ENCODE data around the gene MYRIP. TPM values are rescaled to one million over a fixed set of nuclear protein-coding genes. Genes with fewer than 3 reads are reported as not detected.
"Not testable (repeated sequence)": the region's sequence is repeated elsewhere in the genome, so short reads cannot be mapped to it uniquely, and the experiment has no call there.

Gene MYRIP
- total RNA-seq, 1 donor from 2014 or later, result 0.53 TPM

DNA sequence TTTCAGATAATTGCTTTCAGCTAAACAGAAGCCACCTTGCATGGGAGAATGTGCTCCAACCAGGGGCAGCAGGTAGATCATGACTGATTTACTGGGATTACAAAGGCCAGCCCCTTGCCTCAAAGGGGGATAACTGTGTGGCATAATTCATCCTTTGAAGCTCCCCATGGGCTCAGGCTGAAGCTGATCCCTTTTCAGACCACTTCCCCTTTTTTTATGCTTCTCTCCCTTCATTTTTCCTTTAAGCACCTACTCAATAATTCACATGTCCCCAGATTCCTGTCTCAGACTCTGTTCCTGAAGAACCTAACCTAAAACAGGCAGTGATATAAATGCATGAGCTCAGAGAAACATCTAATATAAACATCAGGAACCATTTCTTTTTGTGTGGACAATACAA lies 8.2 kb upstream of the MYRIP start:
- no peak overlapping the region for H3K27ac Mint-ChIP-seq
- H3K27me3 Mint-ChIP-seq, result peaks cover 70% of the 10 kb centered on the region
- no peaks in the 10 kb centered on the region for H3K4me1 Mint-ChIP-seq (ENCODE audit: unreplicated experiment)

DNA sequence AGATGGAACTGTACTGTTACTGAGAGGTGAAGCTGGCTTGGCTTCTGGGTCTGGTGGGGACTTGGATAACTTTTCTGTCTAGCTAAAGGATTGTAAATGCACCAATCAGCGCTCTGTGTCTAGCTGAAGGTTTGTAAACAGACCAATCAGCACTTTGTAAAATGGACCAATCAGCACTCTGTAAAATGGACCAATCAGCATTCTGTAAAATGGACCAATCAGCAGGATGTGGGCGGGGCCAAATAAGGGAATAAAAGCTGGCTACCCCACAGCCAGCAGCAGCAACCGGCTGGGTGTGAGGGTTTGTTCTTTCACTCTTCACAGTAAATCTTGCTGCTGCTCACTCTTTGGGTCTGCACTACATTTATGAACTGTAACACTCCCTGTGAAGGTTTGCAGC lies 6.9 kb upstream of the MYRIP start:
- not testable (repeated sequence) for H3K4me1 Mint-ChIP-seq (ENCODE audit: unreplicated experiment); H3K9me3 Mint-ChIP-seq; H3K36me3 Mint-ChIP-seq; DNase-seq (ENCODE audit: extremely low spot score, unreplicated experiment); H3K4me3 Mint-ChIP-seq; H3K27ac Mint-ChIP-seq
- peaks cover 80% of the 10 kb centered on the region for H3K27me3 Mint-ChIP-seq

More for the DNA sequence above, 8.2 kb upstream of the MYRIP start:
- H3K36me3 Mint-ChIP-seq, result no peaks in the 10 kb centered on the region
- no peak overlapping the region for H3K4me3 Mint-ChIP-seq
- no peaks in the 10 kb centered on the region for H3K9me3 Mint-ChIP-seq
- DNase-seq (ENCODE audit: extremely low spot score, unreplicated experiment), result no peak
- TF ChIP-seq, protein P1, sequence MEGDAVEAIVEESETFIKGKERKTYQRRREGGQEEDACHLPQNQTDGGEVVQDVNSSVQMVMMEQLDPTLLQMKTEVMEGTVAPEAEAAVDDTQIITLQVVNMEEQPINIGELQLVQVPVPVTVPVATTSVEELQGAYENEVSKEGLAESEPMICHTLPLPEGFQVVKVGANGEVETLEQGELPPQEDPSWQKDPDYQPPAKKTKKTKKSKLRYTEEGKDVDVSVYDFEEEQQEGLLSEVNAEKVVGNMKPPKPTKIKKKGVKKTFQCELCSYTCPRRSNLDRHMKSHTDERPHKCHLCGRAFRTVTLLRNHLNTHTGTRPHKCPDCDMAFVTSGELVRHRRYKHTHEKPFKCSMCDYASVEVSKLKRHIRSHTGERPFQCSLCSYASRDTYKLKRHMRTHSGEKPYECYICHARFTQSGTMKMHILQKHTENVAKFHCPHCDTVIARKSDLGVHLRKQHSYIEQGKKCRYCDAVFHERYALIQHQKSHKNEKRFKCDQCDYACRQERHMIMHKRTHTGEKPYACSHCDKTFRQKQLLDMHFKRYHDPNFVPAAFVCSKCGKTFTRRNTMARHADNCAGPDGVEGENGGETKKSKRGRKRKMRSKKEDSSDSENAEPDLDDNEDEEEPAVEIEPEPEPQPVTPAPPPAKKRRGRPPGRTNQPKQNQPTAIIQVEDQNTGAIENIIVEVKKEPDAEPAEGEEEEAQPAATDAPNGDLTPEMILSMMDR (conservative IDR thresholded peaks at IDR 0.05), result no peak

DNA sequence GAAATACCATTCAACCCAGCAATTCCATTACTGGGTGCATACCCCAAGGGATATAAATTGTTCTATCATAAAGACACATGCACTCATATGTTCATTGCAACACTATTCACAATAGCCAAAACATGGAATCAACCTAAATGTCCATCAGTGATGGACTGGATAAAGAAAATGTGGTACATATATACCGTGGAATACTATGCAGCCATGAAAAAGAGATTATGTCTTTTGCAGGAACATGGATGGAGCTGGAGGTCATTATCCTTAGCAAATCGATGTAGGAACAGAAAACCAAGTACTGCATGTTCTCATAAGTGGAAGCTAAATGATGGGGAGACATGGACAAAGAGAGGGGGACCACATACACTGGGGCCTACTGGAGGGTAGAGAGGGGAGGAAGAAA lies 5.5 kb upstream of the MYRIP start:
- Mint-ChIP-seq H3K27me3 (peaks cover 84% of the 10 kb centered on the region), H3K9me3 (no peaks in the 10 kb centered on the region), H3K27ac (no peak overlapping the region)

DNA sequence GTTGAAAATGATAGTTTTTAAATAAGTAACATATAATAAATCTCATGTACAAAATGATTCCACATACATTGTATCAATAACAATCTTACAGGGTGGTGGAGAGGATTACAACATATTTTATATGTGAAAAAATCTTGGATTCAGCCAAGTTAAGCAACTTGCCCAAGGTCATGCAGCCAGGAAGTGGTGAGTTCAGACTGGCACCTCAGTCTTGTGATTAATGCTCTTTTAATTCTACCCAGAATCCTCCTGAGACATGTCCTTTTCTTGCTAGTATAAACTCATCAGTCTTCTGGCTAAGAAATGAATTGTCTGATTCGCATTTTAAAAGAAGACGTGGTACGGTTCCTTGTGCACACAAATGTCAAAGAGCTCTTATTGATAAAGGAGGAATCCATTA lies 4.5 kb upstream of the MYRIP start:
- TF ChIP-seq, protein P1 (conservative IDR thresholded peaks at IDR 0.05), result no peak
- H3K36me3 Mint-ChIP-seq, result no peaks in the 10 kb centered on the region
- no peak overlapping the region for H3K4me3 Mint-ChIP-seq
- peaks cover 82% of the 10 kb centered on the region for H3K27me3 Mint-ChIP-seq
- H3K9me3 Mint-ChIP-seq, result no peaks in the 10 kb centered on the region
- DNase-seq (ENCODE audit: extremely low spot score, unreplicated experiment), result no peak
- no peak overlapping the region for H3K27ac Mint-ChIP-seq
- H3K4me1 Mint-ChIP-seq (ENCODE audit: unreplicated experiment), result peaks cover 7% of the 10 kb centered on the region

More for the DNA sequence above, 5.5 kb upstream of the MYRIP start:
- TF ChIP-seq, protein P1 (conservative IDR thresholded peaks at IDR 0.05), result no peak
- H3K36me3 Mint-ChIP-seq, result no peaks in the 10 kb centered on the region
- H3K4me1 Mint-ChIP-seq (ENCODE audit: unreplicated experiment), result peaks cover 6% of the 10 kb centered on the region
- H3K4me3 Mint-ChIP-seq, result no peak overlapping the region
- DNase-seq (ENCODE audit: extremely low spot score, unreplicated experiment), result no peak

DNA sequence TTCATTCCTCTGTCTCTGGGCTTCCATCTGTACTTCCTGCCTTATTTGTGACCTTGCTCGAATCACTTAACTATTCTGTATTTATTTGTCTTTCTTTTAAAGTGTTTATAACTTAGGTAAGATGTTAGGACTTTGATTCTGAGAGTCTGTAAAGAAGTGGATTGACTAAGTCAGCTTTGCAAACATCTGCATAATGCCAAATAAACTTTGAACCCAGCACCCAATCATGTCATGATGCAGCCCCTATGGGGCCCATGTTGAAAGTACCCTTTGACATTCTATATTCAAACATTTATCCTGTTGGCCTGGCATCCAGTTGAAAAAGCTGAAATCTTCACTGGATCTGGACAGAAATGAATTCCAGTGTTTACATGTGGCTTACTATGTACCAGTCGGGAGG lies 3.8 kb upstream of the MYRIP start:
- Mint-ChIP-seq H3K27me3 (peaks cover 87% of the 10 kb centered on the region), H3K27ac (no peak overlapping the region), H3K4me1 (ENCODE audit: unreplicated experiment) (peaks cover 14% of the 10 kb centered on the region), H3K36me3 (no peaks in the 10 kb centered on the region), H3K4me3 (no peak overlapping the region), H3K9me3 (no peaks in the 10 kb centered on the region)
- TF ChIP-seq, protein P1 (conservative IDR thresholded peaks at IDR 0.05), result no peak
- DNase-seq (ENCODE audit: extremely low spot score, unreplicated experiment), result no peak

DNA sequence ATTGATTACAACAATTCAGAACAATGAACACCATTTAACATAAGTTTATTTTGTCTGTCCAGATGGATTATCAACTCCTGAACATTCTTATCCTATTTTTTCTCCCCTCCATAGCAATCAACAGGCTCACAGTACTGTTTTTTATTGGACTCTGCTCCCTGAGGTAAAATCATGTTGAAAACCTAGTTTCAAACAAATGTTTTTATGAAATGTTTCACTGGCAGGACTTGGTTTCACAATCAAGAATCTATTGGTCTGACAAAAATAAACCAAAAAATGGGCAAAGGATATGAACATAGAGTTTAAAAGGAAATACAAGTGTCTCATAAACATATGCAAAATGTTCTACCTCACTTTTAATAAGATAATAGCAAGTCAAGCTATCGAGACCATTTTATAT lies 2.6 kb upstream of the MYRIP start:
- Mint-ChIP-seq H3K4me1 (ENCODE audit: unreplicated experiment) (peaks cover 18% of the 10 kb centered on the region), H3K9me3 (no peaks in the 10 kb centered on the region), H3K36me3 (no peaks in the 10 kb centered on the region), H3K27ac (no peak overlapping the region), H3K4me3 (no peak overlapping the region), H3K27me3 (peaks cover 88% of the 10 kb centered on the region)
- TF ChIP-seq, protein P1 (conservative IDR thresholded peaks at IDR 0.05), result no peak
- DNase-seq (ENCODE audit: extremely low spot score, unreplicated experiment), result no peak

Measured in type B pancreatic cell (in vitro differentiated cells).